GM23248 (cell line): ENCODE data around the gene CYP39A1.

Experiments used
- EZH2 ChIP-seq: fragments of 200-600 bp; sonication (generic); IDR thresholded peaks from 2 replicates; pipeline ENCODE4 v1.6.1; 2018; ENCODE audit warnings: antibody characterized with exemption, mild to moderate bottlenecking; ENCODE audit not compliant: insufficient read depth, poor library complexity, severe bottlenecking
- EZH2phosphoT487 ChIP-seq: fragments of 200-600 bp; sonication (generic); IDR thresholded peaks from 2 replicates; pipeline ENCODE4 v1.6.1; 2018; ENCODE audit warnings: antibody characterized with exemption, moderate library complexity, mild to moderate bottlenecking, low read depth; ENCODE audit not compliant: insufficient read depth

DNA sequence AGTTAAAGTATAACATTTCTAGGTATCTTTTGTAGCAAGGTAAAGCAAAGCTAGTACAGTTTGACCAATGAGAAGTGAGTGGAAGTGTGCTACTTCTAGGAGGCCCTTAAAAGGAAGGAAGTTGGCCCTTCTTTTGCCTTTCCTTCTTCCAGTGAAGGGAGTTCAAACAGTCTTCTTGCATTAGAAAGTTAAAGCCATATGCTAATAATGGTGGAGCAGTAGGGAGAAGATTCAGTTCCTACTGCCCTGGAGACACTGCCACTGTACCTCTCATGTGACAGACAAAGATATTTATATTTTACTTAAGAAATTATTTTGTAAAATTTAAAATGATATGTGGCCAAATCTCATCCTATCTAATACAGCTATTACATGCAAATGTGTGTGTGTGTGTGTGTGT lies 135.4 kb downstream of the CYP39A1 start:
- no peak for TF ChIP-seq EZH2phosphoT487
- no peak for TF ChIP-seq EZH2
